Motor neuron (in vitro differentiated cells): ENCODE measurements around the gene GJA5. TPM values are rescaled to one million over a fixed set of nuclear protein-coding genes. Genes with fewer than 3 reads are reported as not detected.

Experiments
- ATAC-seq, 8 experiments: fragments of 200-7000 bp; cut with Tn5 transposase; replicated peaks in 6 of 8; 2 replicates each; pipeline ENCODE4 v1.8.0; 2021; ENCODE audit warnings: mild to moderate bottlenecking in 8 of 8, moderate library complexity in 8 of 8
- H3K27ac ChIP-seq, 2 donors: fragments of 250-450 bp; sonication (Bioruptor Pico); 2 replicates each; pipeline ENCODE4 v1.9.0; 2021; ENCODE audit warnings: antibody characterized with exemption in 2 of 2, mild to moderate bottlenecking in 2 of 2, moderate library complexity in 1 of 2
- H3K4me1 ChIP-seq, 2 donors: fragments of 250-450 bp; sonication (Bioruptor Pico); replicated peaks in 1 of 2; 2 replicates each; pipeline ENCODE4 v1.6.1; 2021; ENCODE audit warnings: antibody characterized with exemption in 2 of 2, mild to moderate bottlenecking in 2 of 2, moderate library complexity in 1 of 2
- H3K4me3 ChIP-seq, 5 donors: fragments of 250-450 bp; sonication (Bioruptor Pico); 2 replicates each; pipeline ENCODE4 v1.9.0; 2021; ENCODE audit warnings: antibody characterized with exemption in 5 of 5, mild to moderate bottlenecking in 5 of 5, moderate library complexity in 4 of 5
- WGBS, 10 experiments: fragments of 450-650 bp; shearing (Covaris generic); methylation state at CpG; one replicate each; pipeline ENCODE4 v1.0.0; 2022; 5-methylcytosine and 5-hydroxymethylcytosine counted together
- in situ Hi-C, 9 experiments: fragments of 400-800 bp; cut with MboI; loops; one replicate each; pipeline ENCODE4 v1.15.0; 2021; ENCODE audit warnings: low sequenced_read_pairs in 9 of 9, low pct_unique_long_range_greater_than_20kb in 2 of 9; ENCODE audit not compliant: unreplicated experiment in 9 of 9
- total RNA-seq, 8 experiments: library from RNA; unstranded; fragments of 300-600 nt; gene quantifications; 2 replicates each; pipeline versions ENCODE4 v1.2.3 to v1.2.4, GENCODE V29; 2022

GJA5 gene
- total RNA-seq, 8 experiments from 2014 or later = 0.14 to 2.0 (median 0.30) TPM

- H3K27ac ChIP-seq = no peak overlapping the region
Measured at GRCh38 chr1:147784941-147785340, 24.5 kb upstream of the GJA5 start.

GRCh38 chr1:147781056-147781471, 20.7 kb upstream of the GJA5 start:
- no peak overlapping the region for H3K4me3 ChIP-seq
- in situ Hi-C loops = no loop called here
- H3K4me1 ChIP-seq = peaks cover 5 to 11% of the 10 kb centered on the region in 2 donors
- H3K27ac ChIP-seq = no peak overlapping the region
- 22 to 74% (median 49%) methylated on average over 1 to 3 of the region's 3 CpGs; no CpG with 5 or more reads in 1 of the 10 experiments for WGBS, 10 experiments
- peak in 2 of 8 experiments; percentile 40 to 60 for ATAC-seq

More at GRCh38 chr1:147784941-147785340, 24.5 kb upstream of the GJA5 start:
- H3K4me3 ChIP-seq = no peak overlapping the region
- WGBS, 10 experiments = 8 to 100% (median 81%) methylated on average over 1 of the region's 1 CpG
- peaks cover 11 to 15% of the 10 kb centered on the region in 2 donors for H3K4me1 ChIP-seq
- in situ Hi-C loops = no loop called here
- peak in 4 of 8 experiments; percentile 47 to 74 (median 69) for ATAC-seq

- no peak overlapping the region for H3K27ac ChIP-seq
- H3K4me3 ChIP-seq = no peak overlapping the region
- in situ Hi-C loops = no loop called here
- peaks cover 0 to 15% of the 10 kb centered on the region in 2 donors for H3K4me1 ChIP-seq
- 0 to 92% (median 62%) methylated on average over 1 to 5 of the region's 5 CpGs; no CpG with 5 or more reads in 1 of the 10 experiments for WGBS, 10 experiments
- ATAC-seq = no peak
Measured at GRCh38 chr1:147777694-147778093, 17.3 kb upstream of the GJA5 start.

- Histone ChIP-seq H3K4me3 (no peak overlapping the region), H3K4me1 (peaks cover 12 to 31% of the 10 kb centered on the region in 2 donors), H3K27ac (no peak overlapping the region)
- 0 to 40% (median 37%) methylated on average over 1 to 6 of the region's 9 CpGs; no CpG with 5 or more reads in 1 of the 10 experiments for WGBS, 10 experiments
- peak in 1 of 8 experiments; percentile 19 for ATAC-seq
- in situ Hi-C loops = loop anchor here in 1 of 9 experiments (25.0 kb wide), 1 partner anchor 111 kb away; the partner anchor contains the start of gene ACP6
Measured at GRCh38 chr1:147773215-147773715, 12.9 kb upstream of the GJA5 start.

- Histone ChIP-seq H3K4me1 (peaks cover 12 to 31% of the 10 kb centered on the region in 2 donors), H3K27ac (no peak overlapping the region), H3K4me3 (no peak overlapping the region)
- in situ Hi-C loops = loop anchor here in 1 of 9 experiments (25.0 kb wide), 1 partner anchor 110 kb away; the partner anchor contains the start of gene ACP6
- no peak for ATAC-seq
- WGBS, 10 experiments = 25 to 100% (median 78%) methylated on average over 1 to 4 of the region's 4 CpGs
Measured at GRCh38 chr1:147772570-147772969, 12.2 kb upstream of the GJA5 start.

GRCh38 chr1:147771226-147772125, 11.1 kb upstream of the GJA5 start:
- peak overlapping the region in 1 of 2 donors; percentile 48 for H3K27ac ChIP-seq
- peaks cover 12 to 31% of the 10 kb centered on the region in 2 donors for H3K4me1 ChIP-seq
- in situ Hi-C loops = loop anchor here in 1 of 9 experiments (25.0 kb wide), 1 partner anchor 109 kb away; the partner anchor contains the start of gene ACP6
- ATAC-seq = peak in 7 of 8 experiments; percentile 41 to 95 (median 62)
- no peak overlapping the region for H3K4me3 ChIP-seq
- 56 to 100% (median 79%) methylated on average over 2 to 8 of the region's 10 CpGs; no CpG with 5 or more reads in 3 of the 10 experiments for WGBS, 10 experiments

GRCh38 chr1:147769106-147769505, 8.7 kb upstream of the GJA5 start:
- in situ Hi-C loops = loop anchor here in 2 of 9 experiments (10.0 to 25.0 kb wide), 2 partner anchors 107 to 116 kb away; partner anchors contain the start of gene ACP6 (in 1 of the 2)
- ATAC-seq = no peak

GRCh38 chr1:147768582-147768981, 8.2 kb upstream of the GJA5 start:
- H3K4me1 ChIP-seq = peaks cover 12 to 24% of the 10 kb centered on the region in 2 donors
- in situ Hi-C loops = loop anchor here in 2 of 9 experiments (10.0 to 25.0 kb wide), 2 partner anchors 106 to 116 kb away; partner anchors contain the start of gene ACP6 (in 1 of the 2)
- ATAC-seq = no peak
- WGBS, 10 experiments = 86 to 100% (median 89%) methylated on average over 1 to 2 of the region's 2 CpGs; no CpG with 5 or more reads in 3 of the 10 experiments
- H3K4me3 ChIP-seq = no peak overlapping the region
- no peak overlapping the region for H3K27ac ChIP-seq

More at GRCh38 chr1:147769106-147769505, 8.7 kb upstream of the GJA5 start:
- WGBS, 10 experiments = 20 to 100% (median 81%) methylated on average over 1 to 5 of the region's 5 CpGs; no CpG with 5 or more reads in 1 of the 10 experiments
- Histone ChIP-seq H3K27ac (no peak overlapping the region), H3K4me3 (no peak overlapping the region), H3K4me1 (peaks cover 12 to 25% of the 10 kb centered on the region in 2 donors)

- Histone ChIP-seq H3K4me1 (peaks cover 12 to 20% of the 10 kb centered on the region in 2 donors), H3K27ac (no peak overlapping the region), H3K4me3 (no peak overlapping the region)
- in situ Hi-C loops = loop anchor here in 2 of 9 experiments (10.0 to 25.0 kb wide), 2 partner anchors 106 to 117 kb away; partner anchors contain the start of gene ACP6 (in 1 of the 2)
- ATAC-seq = no peak
- WGBS, 10 experiments = 0 to 100% (median 63%) methylated on average over 1 of the region's 1 CpG
Measured at GRCh38 chr1:147768101-147768500, 7.7 kb upstream of the GJA5 start.

GRCh38 chr1:147762233-147763024, 2.0 kb upstream of the GJA5 start:
- no peak overlapping the region for H3K4me3 ChIP-seq
- peaks cover 0 to 11% of the 10 kb centered on the region in 2 donors for H3K4me1 ChIP-seq
- peak in 3 of 8 experiments; percentile 29 to 74 (median 33) for ATAC-seq
- H3K27ac ChIP-seq = no peak overlapping the region
- in situ Hi-C loops = loop anchor here in 2 of 9 experiments (10.0 to 25.0 kb wide), 2 partner anchors 100 to 122 kb away; partner anchors contain the start of gene ACP6 (in 1 of the 2)
- WGBS, 10 experiments = 37 to 80% (median 71%) methylated on average over 1 to 3 of the region's 3 CpGs; no CpG with 5 or more reads in 1 of the 10 experiments

- H3K4me1 ChIP-seq = peaks cover 0 to 11% of the 10 kb centered on the region in 2 donors
- H3K4me3 ChIP-seq = no peak overlapping the region
- H3K27ac ChIP-seq = no peak overlapping the region
- whole genome bisulfite sequencing, 10 experiments = 0 to 94% (median 91%) methylated on average over 1 to 16 of the region's 24 CpGs; no CpG with 5 or more reads in 2 of the 10 experiments
- in situ Hi-C loops = loop anchor here in 1 of 9 experiments (25.0 kb wide), 1 partner anchor 96 kb away; the partner anchor contains the start of gene ACP6
- ATAC-seq = no peak
Measured at GRCh38 chr1:147758379-147759100, 1.9 kb downstream of the GJA5 start.
